ENCODE data around the gene CRY1.
"Not testable (repeated sequence)": the region's sequence is repeated elsewhere in the genome, so short reads cannot be mapped to it uniquely, and the experiment has no call there.

Gene CRY1

DNA sequence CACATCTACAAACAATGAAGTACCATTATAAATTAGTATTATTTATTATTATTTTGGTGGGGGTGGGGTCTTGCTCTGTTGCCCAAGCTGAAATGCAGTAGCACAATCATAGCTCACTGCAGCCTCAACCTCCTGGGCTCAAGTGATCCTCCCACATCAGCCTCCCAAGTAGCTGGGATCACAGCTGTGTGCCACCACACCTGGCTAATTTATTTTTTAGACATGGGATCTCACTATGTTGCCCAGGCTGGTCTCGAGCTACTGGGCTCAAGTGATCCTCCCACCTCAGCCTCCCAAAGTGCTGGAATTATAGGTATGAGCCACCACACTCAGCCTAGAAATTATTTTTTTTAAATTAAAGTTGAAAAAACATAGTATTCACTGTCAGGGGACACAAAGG, 15.0 kb upstream of the CRY1 start:
- not testable (repeated sequence) for DNase-seq (ENCODE audit: low spot score)

DNA sequence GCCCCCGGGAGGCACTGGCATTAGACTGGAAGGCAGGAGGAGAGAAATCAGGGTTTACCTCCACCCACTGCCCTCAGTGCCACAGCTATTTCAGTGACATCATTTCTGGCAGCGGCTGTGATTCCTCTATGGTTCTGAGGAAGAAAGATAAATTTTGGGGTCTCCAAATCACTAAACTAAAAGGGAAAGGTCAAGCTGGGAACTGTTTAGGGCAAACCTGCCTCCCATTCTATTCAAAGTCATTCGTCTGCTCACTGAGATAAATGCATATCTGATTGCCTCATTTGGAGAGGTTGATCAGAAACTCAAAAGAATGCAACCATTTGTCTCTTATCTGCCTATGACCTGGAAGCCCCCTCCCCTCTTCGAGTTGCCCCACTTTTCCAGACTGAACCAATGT, 14.0 kb upstream of the CRY1 start:
- no peak for DNase-seq (ENCODE audit: low spot score)

GRCh38 chr12:107106241-107107025, 13.1 kb upstream of the CRY1 start:
- DNase-seq (ENCODE audit: low spot score) = no peak

DNA sequence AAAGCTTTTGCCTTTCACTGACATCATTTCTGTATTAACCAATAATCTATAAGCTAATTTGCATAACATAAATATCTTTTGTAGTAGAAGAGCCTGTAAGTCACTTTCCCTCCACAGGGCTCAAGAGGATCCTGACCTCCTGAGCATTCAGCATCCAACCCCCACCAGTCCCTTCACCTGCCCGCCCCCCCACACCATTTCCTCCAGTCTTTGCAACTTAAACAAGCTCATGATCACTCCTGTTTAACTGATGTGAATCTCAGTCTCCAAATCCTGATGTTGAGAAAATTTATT, 12.0 kb upstream of the CRY1 start:
- DNase-seq (ENCODE audit: low spot score) = no peak

- no peak for DNase-seq (ENCODE audit: low spot score)
Measured at GRCh38 chr12:107103516-107103915, 10.2 kb upstream of the CRY1 start.

GRCh38 chr12:107103097-107103496, 9.7 kb upstream of the CRY1 start:
- DNase-seq (ENCODE audit: low spot score) = no peak

- DNase-seq (ENCODE audit: low spot score) = no peak
Measured at GRCh38 chr12:107102294-107102693, 8.9 kb upstream of the CRY1 start.

- no peak for DNase-seq (ENCODE audit: low spot score)
Measured at GRCh38 chr12:107101651-107102050, 8.3 kb upstream of the CRY1 start.

DNA sequence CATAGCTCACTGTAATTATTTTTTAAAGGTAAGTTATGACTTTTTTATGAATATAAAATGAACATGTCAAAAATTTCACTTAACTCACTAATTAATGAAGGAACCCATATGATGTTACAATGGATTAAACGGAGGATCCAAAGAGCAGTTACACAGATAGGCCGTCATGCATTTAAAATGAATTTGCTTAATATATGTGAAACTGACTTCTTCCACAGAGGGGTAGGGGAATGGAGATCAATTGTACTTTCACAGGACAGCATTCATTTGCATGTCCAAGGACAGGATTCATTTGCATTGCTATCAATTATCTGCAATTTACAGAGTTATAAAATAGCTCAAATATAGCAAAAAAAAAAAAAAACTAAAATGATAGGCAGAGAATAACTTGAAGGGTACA, 6.6 kb upstream of the CRY1 start:
- no peak for DNase-seq (ENCODE audit: low spot score)

DNA sequence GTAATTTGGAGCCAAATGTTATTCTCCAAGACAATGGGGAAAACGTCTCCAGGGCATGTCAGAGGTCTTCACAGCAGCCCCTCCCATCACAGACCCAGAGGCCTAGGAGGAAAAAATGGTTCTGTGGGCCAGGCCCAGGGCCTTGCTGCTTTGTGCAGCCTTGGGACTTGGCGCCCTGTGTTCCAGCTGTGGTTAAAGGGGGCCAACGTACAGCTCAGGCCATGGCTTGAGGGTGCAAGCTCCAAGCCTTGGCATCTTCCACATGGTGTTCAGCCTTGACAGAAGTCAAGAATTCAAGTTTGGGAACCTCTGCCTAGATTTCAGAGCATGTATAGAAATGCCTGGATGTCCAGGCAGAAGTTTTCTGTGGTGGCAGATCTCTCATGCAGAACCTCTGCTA, 3.2 kb upstream of the CRY1 start:
- no peak for DNase-seq (ENCODE audit: low spot score)

DNA sequence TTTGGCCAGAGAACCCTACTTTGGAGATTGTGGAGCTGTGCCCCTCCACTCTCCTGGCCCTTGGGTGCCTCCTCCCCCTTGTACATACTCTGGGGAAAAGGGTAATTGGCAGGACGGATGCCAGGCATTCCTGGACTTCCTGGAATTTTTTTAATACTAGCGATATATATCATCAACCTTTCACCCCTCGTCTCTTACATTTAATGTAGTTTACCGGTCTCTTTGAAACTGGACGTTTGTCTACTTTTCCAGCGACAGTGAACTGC, 767 bp upstream of the CRY1 start:
- no peak for DNase-seq (ENCODE audit: low spot score)

DNA sequence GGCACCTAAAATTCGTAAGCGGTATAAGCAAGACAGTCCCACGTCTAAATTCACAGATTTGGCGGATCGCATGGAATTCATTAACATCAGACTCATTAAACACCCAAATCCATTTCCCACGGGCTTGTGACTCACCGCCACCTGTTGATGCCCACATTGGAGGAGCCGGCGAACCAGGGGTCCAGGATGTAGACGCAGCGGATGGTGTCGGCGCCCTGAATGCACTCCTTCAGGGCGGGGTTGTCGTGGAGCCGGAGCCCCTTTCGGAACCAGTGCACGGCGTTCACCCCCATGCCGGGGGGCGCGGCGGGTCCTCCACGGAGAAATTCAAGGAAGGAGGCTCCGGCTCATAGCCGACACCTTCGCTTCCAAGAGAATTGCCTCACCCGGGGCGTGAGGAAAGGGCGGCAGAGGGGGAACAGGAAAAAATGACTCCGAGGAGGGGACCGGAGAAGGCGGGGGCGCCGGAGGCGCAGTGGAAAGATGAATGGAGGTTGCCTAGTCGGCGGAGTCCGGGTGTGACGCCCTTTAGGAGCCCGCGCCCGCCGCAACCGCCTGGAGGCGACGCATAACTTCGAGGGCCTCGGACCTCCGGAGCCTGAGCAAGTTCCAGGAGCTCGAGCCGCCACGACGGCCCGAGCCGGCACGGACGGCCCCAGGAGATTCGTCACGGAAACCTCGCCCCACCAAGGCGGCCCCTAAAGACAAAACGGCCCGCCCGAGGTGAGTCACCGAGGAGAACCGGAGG, 506 bp downstream of the CRY1 start:
- DNase-seq (ENCODE audit: low spot score) = peak; percentile 20

GRCh38 chr12:107091989-107092641, 1.2 kb downstream of the CRY1 start:
- DNase-seq (ENCODE audit: low spot score) = peak; percentile 55

DNA sequence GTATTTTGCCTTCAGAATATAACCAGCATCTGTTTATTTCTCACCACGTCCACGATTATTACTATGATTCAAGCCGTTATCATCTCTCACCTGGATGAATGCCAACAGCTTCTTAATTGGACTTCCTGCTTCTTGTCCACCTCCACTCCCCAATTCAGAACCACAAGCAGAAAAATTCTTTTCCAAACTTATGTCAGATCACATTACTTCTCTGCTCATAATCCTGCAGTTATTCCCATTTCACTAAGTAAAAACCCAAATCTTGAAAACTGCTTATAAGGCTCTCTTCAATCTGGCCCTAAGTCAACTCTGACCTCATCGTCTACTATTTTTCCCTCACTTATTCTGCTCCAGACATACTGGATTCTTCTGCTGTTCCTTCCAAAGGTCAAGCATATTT, 2.0 kb downstream of the CRY1 start:
- DNase-seq (ENCODE audit: low spot score) = no peak

DNA sequence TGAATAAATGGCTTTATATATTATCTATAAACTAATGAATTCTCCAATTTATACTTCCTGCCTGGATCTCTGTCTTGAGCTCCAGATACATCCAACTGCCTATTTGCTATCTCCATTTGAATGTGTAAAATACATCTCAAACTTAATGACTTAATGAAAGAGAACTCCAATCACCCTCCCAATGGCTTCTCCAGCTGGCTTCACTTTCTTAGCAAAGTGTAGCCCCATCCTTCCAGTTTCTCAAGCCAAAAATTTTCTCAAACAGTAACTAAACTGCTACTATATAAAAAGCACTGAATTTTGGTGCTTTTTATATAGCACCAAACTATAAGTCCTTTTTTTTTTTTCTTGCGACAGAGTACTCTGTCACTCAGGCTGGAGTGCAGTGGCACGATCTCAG, 2.6 kb downstream of the CRY1 start:
- DNase-seq (ENCODE audit: low spot score) = no peak

DNA sequence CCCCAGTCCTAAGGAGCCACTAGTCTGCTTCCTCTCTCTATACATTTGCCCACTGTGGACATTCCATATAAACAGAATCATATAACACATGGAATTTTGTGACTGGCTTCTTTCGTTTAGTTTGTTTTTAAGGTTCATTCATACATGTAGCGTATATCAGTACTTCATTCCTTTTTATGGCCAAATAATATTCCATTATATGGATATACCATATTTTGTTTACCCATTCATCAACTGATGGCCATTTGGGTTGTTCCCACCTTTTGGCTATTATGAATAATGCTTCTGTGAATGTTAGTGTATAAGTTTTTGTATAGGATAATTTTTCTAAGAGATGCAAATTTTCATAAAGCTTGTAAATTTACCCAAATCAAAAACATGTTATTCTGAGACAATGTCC, 4.4 kb downstream of the CRY1 start:
- DNase-seq (ENCODE audit: low spot score) = no peak

GRCh38 chr12:107086314-107086713, 7.0 kb downstream of the CRY1 start:
- no peak for DNase-seq (ENCODE audit: low spot score)

- no peak for DNase-seq (ENCODE audit: low spot score)
Measured at GRCh38 chr12:107081778-107082177, 11.6 kb downstream of the CRY1 start.

DNA sequence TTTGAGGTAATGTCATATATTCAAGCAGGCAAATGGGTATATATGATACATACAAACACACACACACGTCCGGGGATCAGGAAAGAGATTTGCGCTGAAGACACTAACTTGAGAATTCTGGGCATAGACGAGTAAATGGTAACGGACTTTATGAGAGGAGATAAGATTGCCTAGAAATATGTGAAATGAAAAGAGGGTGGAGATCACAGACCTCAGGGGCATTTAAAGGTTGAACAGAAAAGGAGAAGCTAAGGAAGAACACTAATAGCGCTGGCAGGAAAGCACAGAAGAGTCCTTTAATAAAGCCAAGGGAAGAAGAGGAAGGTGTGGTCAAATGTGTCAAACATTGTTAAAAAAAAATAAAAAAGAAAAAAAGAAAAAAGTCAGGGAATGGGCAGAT, 13.1 kb downstream of the CRY1 start:
- DNase-seq (ENCODE audit: low spot score) = no peak

- no peak for DNase-seq (ENCODE audit: low spot score)
Measured at GRCh38 chr12:107079172-107080011, 14.0 kb downstream of the CRY1 start.

DNA sequence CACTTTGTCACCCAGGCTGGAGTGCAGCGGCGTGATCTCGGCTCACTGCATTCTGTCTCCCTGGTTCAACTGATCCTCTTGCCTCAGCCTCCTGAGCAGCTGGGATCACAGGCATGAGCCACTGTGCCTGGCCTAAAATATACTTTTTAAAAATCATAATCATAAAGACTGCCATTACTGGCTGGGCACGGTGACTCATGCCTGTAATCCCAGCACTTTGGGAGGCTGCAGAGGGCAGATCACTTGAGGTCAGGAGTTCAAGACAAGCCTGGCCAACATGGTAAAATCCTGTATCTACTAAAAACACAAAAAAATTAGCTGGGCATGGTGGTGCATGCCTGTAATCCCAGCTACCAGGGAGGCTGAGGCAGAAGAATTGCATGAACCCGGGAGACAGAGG, 20.1 kb downstream of the CRY1 start:
- not testable (repeated sequence) for DNase-seq (ENCODE audit: low spot score)

DNA sequence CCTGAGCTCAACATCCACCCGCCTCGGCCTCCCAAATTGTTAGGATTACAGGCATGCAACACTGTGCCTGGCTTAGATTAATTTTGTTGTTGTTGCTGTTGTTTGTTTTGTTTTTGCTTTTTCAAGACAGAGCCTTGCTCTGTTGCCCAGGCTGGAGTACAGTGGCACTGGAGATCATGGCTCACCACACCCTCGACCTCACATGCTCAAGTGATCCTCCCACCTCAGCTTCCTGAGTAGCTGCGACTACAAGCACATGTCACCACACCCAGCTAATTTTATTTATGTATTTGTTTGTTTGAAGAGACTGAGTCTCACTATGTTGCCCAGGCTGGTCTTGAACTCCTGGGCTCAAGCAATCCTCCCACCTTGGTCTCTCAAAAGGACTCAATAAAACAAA, 26.7 kb downstream of the CRY1 start:
- no peak for DNase-seq (ENCODE audit: low spot score)

DNA sequence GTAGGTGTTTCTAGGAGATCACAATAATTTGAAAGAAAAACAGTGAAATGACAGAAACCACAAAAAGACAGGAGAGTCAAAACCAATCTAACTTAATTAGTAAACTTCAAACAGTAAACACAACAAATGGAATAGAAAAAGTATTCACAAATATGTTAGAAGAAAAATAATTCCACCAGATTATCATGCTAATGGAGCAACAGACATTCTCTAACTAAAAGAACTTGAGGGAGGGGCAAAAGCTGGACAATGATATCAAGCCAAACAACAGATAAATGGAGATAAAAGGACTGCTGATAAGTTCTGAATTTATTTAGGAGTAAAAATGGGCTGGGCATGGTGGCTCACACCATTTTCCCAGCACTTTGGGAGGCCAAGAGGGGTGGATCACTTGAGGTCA, 28.7 kb downstream of the CRY1 start:
- no peak for DNase-seq (ENCODE audit: low spot score)
